Adrenal gland (tissue), 12 donors: Measurements from ENCODE around the gene COL6A3. TPM values are rescaled to one million over a fixed set of nuclear protein-coding genes. Genes with fewer than 3 reads are reported as not detected.

Experiments
- DNase-seq, 7 donors: peaks; one replicate each; pipeline ENCODE4 v3.0.0-alpha.2; 2019 to 2020
- H3K27ac ChIP-seq, 5 donors: fragments of 200-600 bp; sonication (generic) in 4 of 5; 1 replicate in 3 of 5; 2 replicates in 2 of 5; pipeline versions ENCODE4 v1.5.1 to v1.8.0; 2016 to 2020; ENCODE audit warnings: mild to moderate bottlenecking in 1 of 5
- H3K27me3 ChIP-seq: fragments of 200-600 bp; 2 replicates; pipeline ENCODE4 v1.8.0; 2021
- H3K36me3 ChIP-seq, 2 donors: fragments of 200-600 bp; replicated peaks in 1 of 2; 1 replicate in 1 of 2; 2 replicates in 1 of 2; pipeline versions ENCODE4 v1.5.1 to v1.8.0; 2018 to 2022
- H3K4me1 ChIP-seq, 2 donors: fragments of 200-600 bp; replicated peaks in 1 of 2; 1 replicate in 1 of 2; 2 replicates in 1 of 2; pipeline versions ENCODE4 v1.5.1 to v1.8.0; 2018 to 2021
- H3K4me3 ChIP-seq, 4 donors: fragments of 200-600 bp; sonication (generic) in 3 of 4; one replicate each; pipeline ENCODE4 v1.5.1; 2016 to 2018
- H3K9me3 ChIP-seq, 3 donors: fragments of 200-600 bp; sonication (generic) in 1 of 3; replicated peaks in 1 of 3; 1 replicate in 2 of 3; 2 replicates in 1 of 3; pipeline versions ENCODE4 v1.5.1 to v1.8.0; 2016 to 2021
- CTCF ChIP-seq, 6 experiments: fragments of 450-650 bp in 4 of 6; fragments of 200-600 bp in 2 of 6; sonication (generic) in 1 of 6; IDR thresholded peaks; 1 replicate in 5 of 6; 2 replicates in 1 of 6; pipeline versions ENCODE4 v1.5.1 to v1.8.0; 2016 to 2021; ENCODE audit warnings: antibody characterized with exemption in 6 of 6, mild to moderate bottlenecking in 2 of 6, moderate library complexity in 1 of 6
- POLR2A ChIP-seq, 2 donors: fragments of 450-650 bp; IDR thresholded peaks; one replicate each; pipeline ENCODE4 v1.6.1; 2017; ENCODE audit warnings: antibody characterized with exemption in 2 of 2, mild to moderate bottlenecking in 2 of 2, moderate library complexity in 1 of 2
- WGBS, 4 donors: extraction: QIAGEN DNeasy Blood & Tissue Kit in 2 of 4; methylation state at CpG; one replicate each; pipeline versions ENCODE4 v1.1.5 to v1.1.7; 2013 to 2017; 5-methylcytosine and 5-hydroxymethylcytosine counted together
- intact Hi-C, 2 donors: fragments of 100-400 bp; cut with DNase I; formaldehyde crosslinking; loops; one replicate each; pipeline versions ENCODE4 v1.14.1 to v1.15.0; 2022 to 2023
- polyA plus RNA-seq, 3 donors: library from polyadenylated mRNA; stranded (reverse); fragments of 200-250 nt in 2 of 3; fragments of 350-450 nt in 1 of 3; fragmentation: Illumina TruSeq in 1 of 3; extraction: RNeasy Lipid Tissue Mini Kit (QIAGEN cat#74804) in 1 of 3; gene quantifications; one replicate each; pipeline ENCODE4 v1.2.3, GENCODE V29; 2013 to 2014
- total RNA-seq, 9 donors: library from RNA; depleted of rRNA in 4 of 9; stranded (reverse); fragments of >200 nt in 4 of 9; fragments of 120-200 nt in 1 of 9; fragmentation: NEBNext Ultra II Directional in 1 of 9; extraction: Animal tissue kit (Norgen Biotek cat#: 25700) in 1 of 9; gene quantifications; one replicate each; pipeline versions ENCODE4 v1.1.0 to v1.2.4, GENCODE V29; 2013 to 2023
- donor health status: healthy with polysubstance abuse.
- donor health status: Bipolar disorder and iron deficiency.
- donor health status: DM: yes; HTN: yes; CAD: no.
- donor health status: DM: no; HTN: no; CAD: no.
- donor health status: DM: no; HTN: no; CAD: no.
- donor health status: DM: yes; HTN: yes; CAD: no.

Gene COL6A3
- total and polyA plus RNA-seq, 12 donors, result 15.5 to 69.4 (median 33.1) TPM

- TF ChIP-seq POLR2A (IDR thresholded peaks at IDR 0.05) (no peak), CTCF (IDR thresholded peaks at IDR 0.05) (no peak)
- WGBS, 4 donors, result 37 to 55% (median 38%) methylated on average over 2 of the region's 2 CpGs; no CpG with 5 or more reads in 1 of the 4 donors
Observed at GRCh38 chr2:237441605-237442274, 27.8 kb upstream of the COL6A3 start.

GRCh38 chr2:237440819-237441281 is 26.9 kb upstream of the COL6A3 start:
- Histone ChIP-seq H3K27me3 (no peaks in the 10 kb centered on the region), H3K9me3 (no peaks in the 10 kb centered on the region), H3K27ac (peak overlapping the region in 1 of 5 donors; percentile 36), H3K4me1 (no peaks in the 10 kb centered on the region), H3K4me3 (no peak overlapping the region), H3K36me3 (no peaks in the 10 kb centered on the region)
- 36 to 48% (median 40%) methylated on average over 2 of the region's 2 CpGs for WGBS, 4 donors
- intact Hi-C loops, result no loop called here
- no peak for DNase-seq
- TF ChIP-seq POLR2A (IDR thresholded peaks at IDR 0.05), result no peak

More at GRCh38 chr2:237441605-237442274, 27.8 kb upstream of the COL6A3 start:
- Histone ChIP-seq H3K27me3 (no peaks in the 10 kb centered on the region), H3K4me3 (no peak overlapping the region), H3K4me1 (no peaks in the 10 kb centered on the region), H3K36me3 (no peaks in the 10 kb centered on the region), H3K27ac (no peak overlapping the region), H3K9me3 (no peaks in the 10 kb centered on the region)
- no peak for DNase-seq
- intact Hi-C loops, result no loop called here

- TF ChIP-seq CTCF (IDR thresholded peaks at IDR 0.05) (no peak), POLR2A (IDR thresholded peaks at IDR 0.05) (no peak)
- Histone ChIP-seq H3K27ac (no peak overlapping the region), H3K4me1 (no peaks in the 10 kb centered on the region), H3K36me3 (no peaks in the 10 kb centered on the region), H3K9me3 (no peaks in the 10 kb centered on the region), H3K4me3 (no peak overlapping the region), H3K27me3 (peaks cover 10% of the 10 kb centered on the region)
- no peak for DNase-seq
- intact Hi-C loops, result no loop called here
- 65 to 70% (median 67%) methylated on average over 8 of the region's 8 CpGs for WGBS, 4 donors
Observed at GRCh38 chr2:237438080-237438940, 24.3 kb upstream of the COL6A3 start.

- WGBS, 4 donors, result 73 to 83% (median 80%) methylated on average over 5 of the region's 5 CpGs; no CpG with 5 or more reads in 1 of the 4 donors
- H3K4me3 ChIP-seq, result no peak overlapping the region
- DNase-seq, result no peak
- intact Hi-C loops, result no loop called here
- H3K4me1 ChIP-seq, result no peaks in the 10 kb centered on the region
- no peaks in the 10 kb centered on the region for H3K36me3 ChIP-seq
- H3K27ac ChIP-seq, result no peak overlapping the region
- no peak for TF ChIP-seq CTCF (IDR thresholded peaks at IDR 0.05)
- TF ChIP-seq POLR2A (IDR thresholded peaks at IDR 0.05), result no peak
- no peaks in the 10 kb centered on the region for H3K9me3 ChIP-seq
- H3K27me3 ChIP-seq, result peaks cover 14% of the 10 kb centered on the region
Observed at GRCh38 chr2:237437566-237437965, 23.6 kb upstream of the COL6A3 start.
